Measurements from ENCODE around the gene MYH9.
"Not testable (repeated sequence)": the region's sequence is repeated elsewhere in the genome, so short reads cannot be mapped to it uniquely, and the experiment has no call there.

The MYH9 gene

GRCh38 chr22:36289948-36290371, 97.8 kb downstream of the MYH9 start:
- not testable (repeated sequence) for DNase-seq

DNA sequence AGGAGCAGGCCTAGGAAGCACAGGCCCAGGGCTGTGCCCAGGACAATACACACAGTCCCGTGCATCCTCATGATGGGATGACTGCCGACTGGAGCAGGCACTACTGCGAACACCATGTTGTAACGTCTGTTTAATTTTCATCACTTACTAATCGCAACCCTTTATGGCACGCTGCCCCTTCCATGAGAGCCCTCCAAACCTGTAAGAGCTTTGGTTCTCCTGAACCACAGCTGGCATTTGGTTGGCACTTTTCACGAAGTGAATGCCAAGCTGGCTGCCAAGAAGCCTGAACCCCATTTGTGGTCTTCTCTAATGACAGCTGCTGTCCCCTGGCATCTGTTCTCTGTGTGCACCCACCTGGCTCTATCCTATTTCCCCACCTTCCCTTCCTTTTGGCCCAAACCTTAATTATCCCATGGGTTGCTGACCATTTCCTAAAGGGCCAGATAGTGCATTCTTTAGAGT, 98.3 kb downstream of the MYH9 start:
- DNase-seq, result no peak

- DNase-seq, result no peak
These were observed 99.0 kb downstream of the MYH9 start for GRCh38 chr22:36288571-36289405.

GRCh38 chr22:36287881-36288515, 99.8 kb downstream of the MYH9 start:
- no peak for DNase-seq

DNA sequence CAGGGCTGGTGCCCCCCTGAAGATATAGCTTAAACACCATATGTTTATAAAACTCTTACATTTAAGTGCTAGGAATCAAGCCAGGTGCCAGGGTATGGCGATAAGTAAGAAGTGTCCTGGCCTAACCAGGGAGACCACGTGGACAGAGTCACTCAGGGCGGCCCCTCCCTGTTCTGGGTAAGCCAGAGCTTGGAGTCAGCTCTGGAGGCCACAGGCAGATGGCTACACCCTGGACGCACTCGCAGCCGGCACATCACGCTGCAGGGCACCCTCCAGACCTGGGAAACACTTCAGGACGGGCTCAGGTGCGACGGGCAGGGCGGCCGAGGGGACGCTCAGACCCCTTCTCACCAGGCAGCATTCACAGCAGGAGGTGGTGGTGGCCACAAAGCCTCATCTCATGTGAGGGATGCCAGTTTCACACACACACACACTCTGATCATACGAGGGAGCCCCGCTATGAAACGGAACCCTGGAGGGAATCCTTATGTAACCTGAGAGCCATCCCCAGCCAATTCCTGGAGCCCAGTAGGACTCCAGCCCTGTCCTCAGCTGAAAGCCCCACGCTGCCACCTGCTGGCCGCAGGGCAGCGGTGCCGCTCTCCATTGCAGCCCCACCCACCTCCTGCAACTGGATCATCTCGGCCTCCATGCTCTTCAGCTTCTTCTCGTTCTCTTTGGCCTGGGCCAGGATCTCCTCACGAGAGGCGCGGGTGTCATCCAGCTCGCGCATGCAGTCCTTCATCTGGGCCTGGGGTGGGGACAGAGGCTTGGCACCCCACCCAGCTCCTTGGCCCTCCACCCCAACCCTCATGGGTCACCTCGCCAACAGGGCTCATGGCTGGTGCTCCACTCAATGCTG, 101.4 kb downstream of the MYH9 start:
- peak; percentile 85 for DNase-seq

- no peak for DNase-seq
These were observed 102.2 kb downstream of the MYH9 start for GRCh38 chr22:36285545-36285944.

- DNase-seq, result no peak
These were observed 102.8 kb downstream of the MYH9 start for GRCh38 chr22:36285017-36285416.

DNA sequence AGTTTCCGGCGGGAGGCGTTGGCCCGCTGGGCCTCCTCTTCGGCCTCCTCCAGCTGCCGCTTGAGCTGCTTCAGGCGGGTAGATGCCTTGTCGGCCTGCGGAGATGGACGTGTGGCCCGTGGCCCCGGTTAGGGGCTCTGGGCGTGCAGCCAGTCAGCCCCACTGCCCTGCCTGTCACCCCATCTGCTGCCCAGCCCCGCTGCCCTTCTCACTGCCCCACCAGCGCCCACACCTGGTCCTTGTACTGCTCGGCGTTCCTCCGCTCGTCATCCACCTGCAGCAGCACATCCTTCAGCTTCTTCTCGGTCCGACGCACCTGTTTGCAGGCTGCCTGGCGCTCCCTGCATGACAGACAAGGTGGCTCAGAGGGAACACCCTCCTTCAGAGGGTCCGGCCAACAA, 103.6 kb downstream of the MYH9 start:
- DNase-seq, result no peak

GRCh38 chr22:36282328-36282831, 105.4 kb downstream of the MYH9 start:
- DNase-seq, result no peak

DNA sequence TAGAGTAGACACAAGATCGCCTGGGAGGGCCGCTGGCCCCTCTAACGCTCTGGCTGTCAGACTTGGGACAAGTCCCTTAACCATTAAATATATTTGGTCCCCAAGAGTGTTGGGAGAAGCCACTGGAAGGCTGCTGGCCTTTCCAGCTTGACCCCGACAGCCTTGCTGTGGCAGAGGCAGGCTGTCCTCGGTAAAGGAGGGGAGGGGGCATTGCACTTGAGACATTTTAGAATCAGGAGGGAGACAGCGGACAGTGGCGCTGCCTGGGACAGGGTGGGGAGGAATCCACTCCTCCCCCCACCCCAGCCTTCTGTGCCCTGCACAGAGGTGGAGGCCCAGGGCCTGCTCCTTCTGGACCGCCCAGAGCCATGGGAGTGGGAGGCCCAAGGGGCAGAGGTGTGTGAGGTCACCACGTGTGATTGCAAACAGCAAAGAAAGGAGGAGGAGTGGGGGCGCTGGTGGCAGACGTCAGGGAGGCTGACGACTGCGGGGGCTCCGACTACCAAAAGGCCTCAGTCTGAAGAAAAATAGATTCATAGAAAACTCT, 105.9 kb downstream of the MYH9 start:
- no peak for DNase-seq

- DNase-seq, result no peak
These were observed 107.4 kb downstream of the MYH9 start for GRCh38 chr22:36280379-36280778.

GRCh38 chr22:36279219-36279666, 108.5 kb downstream of the MYH9 start:
- DNase-seq, result no peak

- DNase-seq, result peak; percentile 66
These were observed 110.1 kb downstream of the MYH9 start for GRCh38 chr22:36277482-36278291.

GRCh38 chr22:36274531-36274930, 113.2 kb downstream of the MYH9 start:
- DNase-seq, result no peak

GRCh38 chr22:36271951-36272350, 115.8 kb downstream of the MYH9 start:
- DNase-seq, result not testable (repeated sequence)

GRCh38 chr22:36271231-36271630, 116.5 kb downstream of the MYH9 start:
- DNase-seq, result not testable (repeated sequence)

- no peak for DNase-seq
These were observed 119.8 kb downstream of the MYH9 start for GRCh38 chr22:36267896-36268485.

- DNase-seq, result no peak
These were observed 120.7 kb downstream of the MYH9 start for GRCh38 chr22:36267058-36267457.

- DNase-seq, result not testable (repeated sequence)
These were observed 123.7 kb downstream of the MYH9 start for GRCh38 chr22:36263886-36264664.

- DNase-seq, result not testable (repeated sequence)
These were observed 124.5 kb downstream of the MYH9 start for GRCh38 chr22:36263216-36263673.

Measured in midbrain (tissue), 1 donor.